Left renal pelvis (tissue), 4 donors: ENCODE data around the gene CD55. TPM values are rescaled to one million over a fixed set of nuclear protein-coding genes. Genes with fewer than 3 reads are reported as not detected.

ENCODE experiments used
- DNase-seq, 4 donors: peaks; one replicate each; pipeline ENCODE4 v3.0.0-alpha.2; 2013; ENCODE audit warnings: low read depth in 4 of 4, low spot score in 3 of 4
- polyA plus RNA-seq, 4 donors: library from polyadenylated mRNA; unstranded; fragments of 120-200 nt; gene quantifications; one replicate each; pipeline ENCODE4 v1.2.1, GENCODE V29; 2013; ENCODE audit not compliant: insufficient read length in 4 of 4

The CD55 gene
- polyA plus RNA-seq, 4 donors: 48.6 to 68.5 (median 58.6) TPM

GRCh38 chr1:207328004-207328403 lies 6.5 kb downstream of the CD55 start:
- DNase-seq: no peak

GRCh38 chr1:207328908-207329440 lies 7.5 kb downstream of the CD55 start:
- DNase-seq: no peak

- no peak for DNase-seq
Observed at GRCh38 chr1:207329469-207329868, 8.0 kb downstream of the CD55 start.

GRCh38 chr1:207330011-207330710 lies 8.7 kb downstream of the CD55 start:
- DNase-seq: no peak

- no peak for DNase-seq
Observed at GRCh38 chr1:207331354-207332313, 10.2 kb downstream of the CD55 start.

GRCh38 chr1:207333009-207333600 lies 11.6 kb downstream of the CD55 start:
- DNase-seq: no peak

- DNase-seq: no peak
Observed at GRCh38 chr1:207333620-207334019, 12.1 kb downstream of the CD55 start.

GRCh38 chr1:207334337-207334736 lies 12.9 kb downstream of the CD55 start:
- no peak for DNase-seq

- DNase-seq: no peak
Observed at GRCh38 chr1:207335138-207335537, 13.7 kb downstream of the CD55 start.

- no peak for DNase-seq
Observed at GRCh38 chr1:207335695-207336363, 14.4 kb downstream of the CD55 start.

- DNase-seq: no peak
Observed at GRCh38 chr1:207336559-207337467, 15.3 kb downstream of the CD55 start.

GRCh38 chr1:207342332-207342731 lies 20.9 kb downstream of the CD55 start:
- no peak for DNase-seq

- no peak for DNase-seq
Observed at GRCh38 chr1:207343675-207344074, 22.2 kb downstream of the CD55 start.

GRCh38 chr1:207344221-207344620 lies 22.7 kb downstream of the CD55 start:
- no peak for DNase-seq

- no peak for DNase-seq
Observed at GRCh38 chr1:207345644-207346477, 24.4 kb downstream of the CD55 start.

GRCh38 chr1:207346513-207346912 lies 25.0 kb downstream of the CD55 start:
- DNase-seq: no peak

- no peak for DNase-seq
Observed at GRCh38 chr1:207349979-207350378, 28.5 kb downstream of the CD55 start.

- DNase-seq: no peak
Observed at GRCh38 chr1:207352554-207352953, 31.1 kb downstream of the CD55 start.

- DNase-seq: no peak
Observed at GRCh38 chr1:207355060-207355459, 33.6 kb downstream of the CD55 start.
